Progenitor cell of endocrine pancreas (in vitro differentiated cells): ENCODE measurements around the gene ERC1. TPM values are rescaled to one million over a fixed set of nuclear protein-coding genes. Genes with fewer than 3 reads are reported as not detected.
"Not testable (repeated sequence)": the region's sequence is repeated elsewhere in the genome, so short reads cannot be mapped to it uniquely, and the experiment has no call there.

Experiments used
- DNase-seq: peaks from one replicate; pipeline ENCODE4 v3.0.0; 2021; ENCODE audit warnings: low spot score; ENCODE audit not compliant: unreplicated experiment
- H3K27ac Mint-ChIP-seq: 2 replicates; pipeline ENCODE4 v1.8.0; 2021; ENCODE audit warnings: mild to moderate bottlenecking, moderate library complexity, mixed read lengths
- H3K27me3 Mint-ChIP-seq: 2 replicates; pipeline ENCODE4 v1.8.0; 2021; ENCODE audit warnings: mixed read lengths
- H3K36me3 Mint-ChIP-seq: 2 replicates; pipeline ENCODE4 v1.8.0; 2022; ENCODE audit warnings: mixed read lengths; ENCODE audit not compliant: insufficient read depth
- H3K4me1 Mint-ChIP-seq: 2 replicates; pipeline ENCODE4 v1.8.0; 2021; ENCODE audit warnings: low read depth, mixed read lengths
- H3K4me3 Mint-ChIP-seq: 2 replicates; pipeline ENCODE4 v1.8.0; 2021; ENCODE audit warnings: low read depth, mild to moderate bottlenecking, moderate library complexity, mixed read lengths
- H3K9me3 Mint-ChIP-seq: 2 replicates; pipeline ENCODE4 v1.8.0; 2021; ENCODE audit warnings: low read depth, mixed read lengths
- CTCF ChIP-seq: fragments of 200-600 bp; sonication (generic); IDR thresholded peaks from one replicate; pipeline ENCODE4 v1.5.0; 2021; ENCODE audit warnings: antibody characterized with exemption, mild to moderate bottlenecking; ENCODE audit not compliant: unreplicated experiment
- total RNA-seq: library from RNA; stranded (reverse); gene quantifications from 2 replicates; pipeline ENCODE4 v1.2.1, GENCODE V29; 2021

Gene ERC1
- total RNA-seq, 1 donor from 2014 or later, result 146 TPM

GRCh38 chr12:1094714-1095113 lies 103.7 kb downstream of the ERC1 start:
- no peaks in the 10 kb centered on the region for H3K36me3 Mint-ChIP-seq
- H3K27me3 Mint-ChIP-seq, result no peaks in the 10 kb centered on the region
- no peak for TF ChIP-seq CTCF
- no peak overlapping the region for H3K4me3 Mint-ChIP-seq
- H3K27ac Mint-ChIP-seq, result no peak overlapping the region
- DNase-seq, result no peak
- H3K9me3 Mint-ChIP-seq, result no peaks in the 10 kb centered on the region
- H3K4me1 Mint-ChIP-seq, result peaks cover 15% of the 10 kb centered on the region

- Mint-ChIP-seq H3K9me3 (no peaks in the 10 kb centered on the region), H3K4me1 (peaks cover 19% of the 10 kb centered on the region), H3K27ac (no peak overlapping the region)
Observed at GRCh38 chr12:1099158-1099557, 108.1 kb downstream of the ERC1 start.

GRCh38 chr12:1099618-1100017 lies 108.6 kb downstream of the ERC1 start:
- DNase-seq, H3K36me3 Mint-ChIP-seq, H3K27me3 Mint-ChIP-seq, H3K27ac Mint-ChIP-seq, H3K4me3 Mint-ChIP-seq, H3K9me3 Mint-ChIP-seq: not testable (repeated sequence)
- H3K4me1 Mint-ChIP-seq, result peaks cover 19% of the 10 kb centered on the region

More at GRCh38 chr12:1099158-1099557, 108.1 kb downstream of the ERC1 start:
- H3K27me3 Mint-ChIP-seq, result no peaks in the 10 kb centered on the region
- peaks cover 2% of the 10 kb centered on the region for H3K36me3 Mint-ChIP-seq
- H3K4me3 Mint-ChIP-seq, result no peak overlapping the region
- no peak for DNase-seq
- TF ChIP-seq CTCF, result no peak

DNA sequence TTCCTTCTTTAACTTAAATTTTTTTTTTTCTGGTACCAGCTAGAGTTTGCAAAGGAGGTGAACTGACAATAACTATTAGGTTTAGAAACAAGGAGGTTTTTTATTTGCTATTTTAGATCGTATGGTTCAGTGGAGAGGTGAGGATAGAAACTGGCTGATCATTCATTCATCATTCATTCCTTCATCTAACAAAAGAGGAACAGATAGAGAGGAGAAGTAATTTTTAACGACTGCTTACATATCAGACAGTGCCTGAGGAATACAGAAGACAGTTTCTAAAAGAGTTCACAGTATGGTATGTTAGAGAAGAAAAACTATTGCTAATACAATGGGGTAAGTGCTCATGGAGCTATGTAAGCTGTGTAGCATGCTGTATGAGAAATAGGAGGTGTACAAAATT lies 111.1 kb downstream of the ERC1 start:
- H3K36me3 Mint-ChIP-seq, result peaks cover 5% of the 10 kb centered on the region
- no peak overlapping the region for H3K4me3 Mint-ChIP-seq
- H3K27ac Mint-ChIP-seq, result no peak overlapping the region
- H3K4me1 Mint-ChIP-seq, result peaks cover 19% of the 10 kb centered on the region
- no peak for TF ChIP-seq CTCF
- H3K9me3 Mint-ChIP-seq, result no peaks in the 10 kb centered on the region
- H3K27me3 Mint-ChIP-seq, result no peaks in the 10 kb centered on the region
- no peak for DNase-seq

- Mint-ChIP-seq H3K9me3 (no peaks in the 10 kb centered on the region), H3K27ac (no peak overlapping the region)
Observed at GRCh38 chr12:1102791-1103450, 111.9 kb downstream of the ERC1 start.

More at GRCh38 chr12:1102791-1103450, 111.9 kb downstream of the ERC1 start:
- H3K4me3 Mint-ChIP-seq, result no peak overlapping the region
- peaks cover 5% of the 10 kb centered on the region for H3K36me3 Mint-ChIP-seq
- H3K27me3 Mint-ChIP-seq, result no peaks in the 10 kb centered on the region
- H3K4me1 Mint-ChIP-seq, result peaks cover 19% of the 10 kb centered on the region
- no peak for DNase-seq
- TF ChIP-seq CTCF, result no peak
